Activated T-helper 17 cell treated with anti-CD3 and anti-CD28 coated beads, Interleukin-2, amount 50 U/mL, for 72 hours (primary cell): ENCODE data around the gene SACM1L. TPM values are rescaled to one million over a fixed set of nuclear protein-coding genes. Genes with fewer than 3 reads are reported as not detected.

Experiments used
- ATAC-seq: fragments of 150-1000 bp; cut with Tn5 transposase; replicated peaks from 2 replicates; pipeline ENCODE4 v1.10.0; 2021; ENCODE audit warnings: mild to moderate bottlenecking, moderate library complexity
- H3K27ac Mint-ChIP-seq: one replicate; pipeline ENCODE4 v1.8.0; 2022; ENCODE audit warnings: mixed read lengths
- H3K27me3 Mint-ChIP-seq: one replicate; pipeline ENCODE4 v1.8.0; 2022; ENCODE audit warnings: mixed read lengths
- H3K36me3 Mint-ChIP-seq: one replicate; pipeline ENCODE4 v1.8.0; 2022; ENCODE audit warnings: low read depth, mild to moderate bottlenecking, mixed read lengths
- H3K4me1 Mint-ChIP-seq: one replicate; pipeline ENCODE4 v1.8.0; 2022; ENCODE audit warnings: mixed read lengths
- H3K4me3 Mint-ChIP-seq: one replicate; pipeline ENCODE4 v1.8.0; 2022; ENCODE audit warnings: mild to moderate bottlenecking, mixed read lengths
- H3K9me3 Mint-ChIP-seq: one replicate; pipeline ENCODE4 v1.8.0; 2022; ENCODE audit warnings: mixed read lengths
- total RNA-seq, 2 donors: library from RNA; stranded (reverse); gene quantifications; one replicate each; pipeline ENCODE4 v1.2.3, GENCODE V29; 2022

Gene SACM1L, protein sequence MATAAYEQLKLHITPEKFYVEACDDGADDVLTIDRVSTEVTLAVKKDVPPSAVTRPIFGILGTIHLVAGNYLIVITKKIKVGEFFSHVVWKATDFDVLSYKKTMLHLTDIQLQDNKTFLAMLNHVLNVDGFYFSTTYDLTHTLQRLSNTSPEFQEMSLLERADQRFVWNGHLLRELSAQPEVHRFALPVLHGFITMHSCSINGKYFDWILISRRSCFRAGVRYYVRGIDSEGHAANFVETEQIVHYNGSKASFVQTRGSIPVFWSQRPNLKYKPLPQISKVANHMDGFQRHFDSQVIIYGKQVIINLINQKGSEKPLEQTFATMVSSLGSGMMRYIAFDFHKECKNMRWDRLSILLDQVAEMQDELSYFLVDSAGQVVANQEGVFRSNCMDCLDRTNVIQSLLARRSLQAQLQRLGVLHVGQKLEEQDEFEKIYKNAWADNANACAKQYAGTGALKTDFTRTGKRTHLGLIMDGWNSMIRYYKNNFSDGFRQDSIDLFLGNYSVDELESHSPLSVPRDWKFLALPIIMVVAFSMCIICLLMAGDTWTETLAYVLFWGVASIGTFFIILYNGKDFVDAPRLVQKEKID
- 10 to 100 TPM; 49.2 to 57.4 TPM for total RNA-seq

DNA sequence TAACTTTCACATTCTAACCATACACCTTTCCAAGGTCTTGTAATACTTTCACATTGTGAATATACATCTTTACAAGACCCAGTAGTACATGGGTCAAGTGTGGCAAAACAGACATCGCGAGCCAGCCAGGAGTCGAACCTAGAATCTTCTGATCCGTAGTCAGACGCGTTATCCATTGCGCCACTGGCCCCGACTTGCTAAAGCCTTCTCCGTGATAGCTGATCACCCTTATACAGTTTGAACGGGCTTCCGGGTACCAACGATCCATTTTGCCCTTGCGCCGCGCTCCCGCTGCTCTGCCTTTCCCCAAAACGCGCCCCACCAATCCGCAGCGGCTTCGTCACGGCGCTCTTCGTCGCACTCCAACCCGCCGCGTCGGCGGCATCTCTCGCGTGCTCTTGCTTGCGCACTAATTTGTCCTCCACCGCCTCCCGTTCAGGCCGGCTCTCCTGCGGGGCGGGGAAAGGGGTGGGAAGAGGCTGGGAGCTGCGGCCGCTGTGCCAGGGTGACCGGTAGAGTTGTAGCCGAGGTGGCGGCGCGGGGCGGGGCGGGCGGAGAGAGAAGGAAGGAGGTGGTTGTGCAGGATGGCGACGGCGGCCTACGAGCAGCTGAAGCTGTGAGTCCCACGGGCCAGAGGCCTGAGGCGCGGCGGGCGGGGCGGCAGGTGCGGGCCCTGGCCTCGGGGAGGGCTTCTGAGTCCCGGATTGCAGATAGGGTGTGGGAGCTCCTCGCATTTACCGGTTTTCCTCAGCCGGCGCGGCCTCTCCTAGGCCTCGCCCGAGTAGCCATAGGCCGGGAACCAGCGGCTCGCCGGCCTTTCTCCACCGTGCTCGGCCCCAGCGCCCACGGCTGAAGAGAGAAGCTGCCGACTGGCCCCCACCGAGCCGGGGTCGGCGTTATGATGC is at the start of gene SACM1L:
TSS of gene SACM1L (plus strand) at position 515 of the 905 bp plus-strand sequence. CDS start at position 585, 70 bp downstream.
- H3K9me3 Mint-ChIP-seq = no peaks in the 10 kb centered on the region
- peaks cover 47% of the 10 kb centered on the region for H3K36me3 Mint-ChIP-seq
- H3K4me3 Mint-ChIP-seq = peak within 1 kb of the TSS; percentile 85
- H3K27me3 Mint-ChIP-seq = no peaks in the 10 kb centered on the region
- H3K27ac Mint-ChIP-seq = peak within 1 kb of the TSS; percentile 99
- ATAC-seq = peak; percentile 87
- H3K4me1 Mint-ChIP-seq = peaks cover 51% of the 10 kb centered on the region

DNA sequence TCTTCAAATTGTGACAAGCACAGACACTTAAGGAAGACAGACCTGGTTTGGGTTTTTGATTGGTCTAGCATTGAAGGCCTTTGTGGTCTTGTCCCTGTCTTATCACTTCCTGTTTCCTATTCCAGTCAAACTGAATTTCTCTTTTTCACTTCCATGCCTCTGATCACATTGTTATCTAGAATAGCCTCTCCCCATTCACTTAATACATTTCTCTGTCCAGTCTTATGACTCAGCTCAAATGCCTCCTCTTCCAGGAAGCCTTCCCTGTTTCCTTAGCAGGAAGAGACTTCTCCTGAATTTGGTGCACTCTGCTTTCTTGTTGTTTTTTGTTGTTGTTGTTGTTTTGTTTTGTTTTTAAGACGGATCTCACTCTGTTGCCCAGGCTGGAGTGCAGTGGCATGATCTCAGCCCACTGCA is 49.1 kb upstream of the SACM1L start:
- Mint-ChIP-seq H3K4me3 (no peak overlapping the region), H3K27me3 (no peaks in the 10 kb centered on the region), H3K9me3 (no peaks in the 10 kb centered on the region), H3K4me1 (peaks cover 24% of the 10 kb centered on the region), H3K36me3 (peaks cover 42% of the 10 kb centered on the region), H3K27ac (peak overlapping the region; percentile 66)
- ATAC-seq = no peak

DNA sequence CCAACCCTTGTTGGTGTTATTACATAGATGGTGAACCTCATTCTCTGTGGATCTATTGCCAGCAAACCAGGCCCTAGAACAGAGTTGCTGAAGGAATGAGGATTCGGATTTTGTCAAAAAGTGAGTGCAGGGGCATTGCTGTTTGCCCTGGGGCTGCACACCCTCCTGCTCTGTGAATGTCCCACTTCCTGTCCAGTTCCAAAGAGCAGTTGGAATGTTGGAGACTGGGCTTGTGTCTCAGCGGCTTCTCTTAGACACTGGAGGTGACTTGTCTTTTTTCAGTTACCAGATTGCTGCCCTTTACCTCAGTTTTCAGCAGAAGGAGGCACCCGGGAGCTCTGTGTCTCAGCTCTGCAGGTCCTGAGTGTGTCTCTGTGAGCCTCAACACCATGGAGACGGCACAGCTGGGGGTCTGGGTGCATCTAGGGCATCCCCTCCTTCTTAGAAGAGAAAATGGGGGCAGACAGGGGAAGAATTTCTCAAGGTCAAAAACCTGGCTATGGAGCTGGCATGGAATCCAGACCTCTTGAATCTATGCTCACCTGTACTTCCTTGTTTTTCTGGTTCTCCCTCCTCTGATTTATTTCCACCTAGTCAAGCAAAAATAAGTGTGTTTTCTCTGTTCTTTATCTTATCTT is 48.4 kb upstream of the SACM1L start:
- no peak for ATAC-seq
- H3K27me3 Mint-ChIP-seq = no peaks in the 10 kb centered on the region
- H3K27ac Mint-ChIP-seq = peak overlapping the region; percentile 66
- peaks cover 22% of the 10 kb centered on the region for H3K4me1 Mint-ChIP-seq
- H3K9me3 Mint-ChIP-seq = no peaks in the 10 kb centered on the region
- H3K4me3 Mint-ChIP-seq = no peak overlapping the region
- H3K36me3 Mint-ChIP-seq = peaks cover 44% of the 10 kb centered on the region

- Mint-ChIP-seq H3K27me3 (no peaks in the 10 kb centered on the region), H3K4me1 (peaks cover 22% of the 10 kb centered on the region), H3K36me3 (peaks cover 36% of the 10 kb centered on the region), H3K4me3 (no peak overlapping the region), H3K9me3 (no peaks in the 10 kb centered on the region), H3K27ac (no peak overlapping the region)
- no peak for ATAC-seq
These were observed 47.4 kb upstream of the SACM1L start for GRCh38 chr3:45641756-45642155.

DNA sequence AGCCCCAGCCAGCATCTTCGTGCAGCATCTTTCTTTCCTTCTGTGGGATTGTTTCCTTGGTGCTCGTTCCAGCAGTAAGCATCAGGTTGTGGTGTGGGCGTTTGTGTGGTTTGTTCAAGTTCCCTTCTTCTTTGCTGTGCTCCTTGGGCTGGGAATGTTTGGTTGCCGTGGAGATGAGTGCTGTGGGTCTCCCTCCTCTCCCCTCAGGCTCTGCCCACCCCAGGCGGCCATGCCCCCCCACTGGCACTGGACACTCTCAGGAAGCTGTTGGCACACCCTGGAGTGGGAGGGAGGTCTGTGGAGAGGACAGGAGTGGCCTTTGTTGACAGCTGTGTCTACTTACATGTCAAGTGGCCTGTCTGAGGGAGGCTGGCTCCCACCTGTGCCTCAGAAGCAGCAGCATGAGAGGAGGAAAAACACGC is 46.5 kb upstream of the SACM1L start:
- no peak for ATAC-seq
- peaks cover 34% of the 10 kb centered on the region for H3K36me3 Mint-ChIP-seq
- no peak overlapping the region for H3K4me3 Mint-ChIP-seq
- peaks cover 22% of the 10 kb centered on the region for H3K4me1 Mint-ChIP-seq
- H3K9me3 Mint-ChIP-seq = peaks cover under 1% of the 10 kb centered on the region
- no peaks in the 10 kb centered on the region for H3K27me3 Mint-ChIP-seq
- H3K27ac Mint-ChIP-seq = no peak overlapping the region

- no peak overlapping the region for H3K4me3 Mint-ChIP-seq
- no peak for ATAC-seq
- no peak overlapping the region for H3K27ac Mint-ChIP-seq
These were observed 45.0 kb upstream of the SACM1L start for GRCh38 chr3:45644063-45644790.

GRCh38 chr3:45644791-45645201 is 44.4 kb upstream of the SACM1L start:
- no peak overlapping the region for H3K4me3 Mint-ChIP-seq
- H3K36me3 Mint-ChIP-seq = peaks cover 39% of the 10 kb centered on the region
- H3K27ac Mint-ChIP-seq = no peak overlapping the region
- no peaks in the 10 kb centered on the region for H3K27me3 Mint-ChIP-seq
- peaks cover 26% of the 10 kb centered on the region for H3K4me1 Mint-ChIP-seq
- H3K9me3 Mint-ChIP-seq = peaks cover 6% of the 10 kb centered on the region
- no peak for ATAC-seq

More at GRCh38 chr3:45644063-45644790, 45.0 kb upstream of the SACM1L start:
- Mint-ChIP-seq H3K4me1 (peaks cover 26% of the 10 kb centered on the region), H3K9me3 (peaks cover 6% of the 10 kb centered on the region), H3K27me3 (no peaks in the 10 kb centered on the region), H3K36me3 (peaks cover 39% of the 10 kb centered on the region)

- Mint-ChIP-seq H3K4me3 (no peak overlapping the region), H3K27me3 (no peaks in the 10 kb centered on the region), H3K4me1 (peaks cover 22% of the 10 kb centered on the region), H3K9me3 (peaks cover 6% of the 10 kb centered on the region), H3K36me3 (peaks cover 36% of the 10 kb centered on the region), H3K27ac (no peak overlapping the region)
- ATAC-seq = no peak
These were observed 43.1 kb upstream of the SACM1L start for GRCh38 chr3:45646051-45646585.

GRCh38 chr3:45647148-45647619 is 42.0 kb upstream of the SACM1L start:
- H3K36me3 Mint-ChIP-seq = peaks cover 31% of the 10 kb centered on the region
- peaks cover 16% of the 10 kb centered on the region for H3K4me1 Mint-ChIP-seq
- H3K4me3 Mint-ChIP-seq = no peak overlapping the region
- H3K9me3 Mint-ChIP-seq = peaks cover 6% of the 10 kb centered on the region
- no peaks in the 10 kb centered on the region for H3K27me3 Mint-ChIP-seq
- no peak for ATAC-seq
- no peak overlapping the region for H3K27ac Mint-ChIP-seq

GRCh38 chr3:45653205-45653604 is 36.0 kb upstream of the SACM1L start:
- H3K36me3 Mint-ChIP-seq = peaks cover 2% of the 10 kb centered on the region
- peaks cover 1% of the 10 kb centered on the region for H3K9me3 Mint-ChIP-seq
- no peaks in the 10 kb centered on the region for H3K27me3 Mint-ChIP-seq
- no peak overlapping the region for H3K4me3 Mint-ChIP-seq
- H3K27ac Mint-ChIP-seq = no peak overlapping the region
- peaks cover 14% of the 10 kb centered on the region for H3K4me1 Mint-ChIP-seq
- ATAC-seq = no peak

- no peaks in the 10 kb centered on the region for H3K36me3 Mint-ChIP-seq
- H3K4me3 Mint-ChIP-seq = no peak overlapping the region
- peaks cover 14% of the 10 kb centered on the region for H3K4me1 Mint-ChIP-seq
- no peaks in the 10 kb centered on the region for H3K9me3 Mint-ChIP-seq
- peak overlapping the region; percentile 67 for H3K27ac Mint-ChIP-seq
- H3K27me3 Mint-ChIP-seq = no peaks in the 10 kb centered on the region
- ATAC-seq = no peak
These were observed 34.7 kb upstream of the SACM1L start for GRCh38 chr3:45654397-45654944.

- no peak overlapping the region for H3K27ac Mint-ChIP-seq
- H3K9me3 Mint-ChIP-seq = no peaks in the 10 kb centered on the region
- H3K36me3 Mint-ChIP-seq = no peaks in the 10 kb centered on the region
- no peak for ATAC-seq
- H3K4me1 Mint-ChIP-seq = peaks cover 15% of the 10 kb centered on the region
- H3K4me3 Mint-ChIP-seq = no peak overlapping the region
- no peaks in the 10 kb centered on the region for H3K27me3 Mint-ChIP-seq
These were observed 33.3 kb upstream of the SACM1L start for GRCh38 chr3:45655906-45656305.
